ENCODE results near the gene LARP1B.
"Not testable (repeated sequence)": the region's sequence is repeated elsewhere in the genome, so short reads cannot be mapped to it uniquely, and the experiment has no call there.

Gene LARP1B

DNA sequence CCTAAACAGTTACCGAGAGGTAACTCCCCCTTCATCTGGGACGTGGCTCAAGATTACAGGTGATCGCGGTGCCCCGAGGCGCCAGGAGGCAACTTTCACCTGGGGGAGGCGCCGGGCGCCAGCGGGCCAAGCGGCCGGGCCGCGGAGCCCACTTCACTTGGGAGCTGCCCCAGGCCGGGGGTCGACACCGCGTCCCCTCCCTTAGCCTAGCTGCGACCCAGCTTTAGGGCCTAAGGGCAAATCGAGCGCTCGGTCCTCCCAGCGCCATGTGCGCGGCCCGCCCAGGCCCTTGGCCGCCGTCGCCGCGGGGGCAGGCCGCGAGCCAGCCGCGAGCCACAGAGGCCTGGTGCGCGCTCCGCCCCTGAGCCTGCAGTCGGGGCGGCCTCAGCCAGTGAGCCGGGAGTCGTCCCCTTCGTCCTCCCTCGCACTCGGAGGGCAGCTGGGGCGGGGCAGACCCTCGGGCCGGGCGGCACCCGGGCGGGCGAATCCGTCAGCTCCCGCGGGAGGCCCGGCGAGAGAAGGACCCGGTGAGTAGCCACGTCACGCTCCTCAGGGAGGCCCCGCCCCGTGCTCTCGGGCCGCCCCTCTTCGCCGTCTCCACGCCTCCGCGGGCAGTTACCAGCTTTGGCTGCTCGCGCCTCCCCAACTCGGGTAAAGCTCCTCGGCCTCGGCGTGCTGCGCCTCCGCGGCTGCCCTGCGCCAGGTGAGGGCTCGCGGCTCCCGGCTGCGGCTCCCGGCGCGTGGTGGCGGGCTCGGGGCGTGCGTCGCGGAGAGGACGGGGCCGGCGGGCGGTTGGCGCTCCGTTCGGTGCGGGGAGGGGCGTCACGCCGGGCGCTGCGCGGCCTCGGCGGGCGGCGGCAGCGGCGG, at the start of gene LARP1B:
Gene LARP1B (plus strand): TSS at position 614 of the 867 bp plus-strand sequence. CDS start 13,640 bp downstream, outside the sequence.
- FAIRE-seq: peak; percentile 91

GRCh38 chr4:128025319-128025718, 35.8 kb upstream of the LARP1B start:
- FAIRE-seq: no peak

GRCh38 chr4:128029907-128030306, 31.2 kb upstream of the LARP1B start:
- no peak for FAIRE-seq

GRCh38 chr4:128031756-128032384, 29.2 kb upstream of the LARP1B start:
- FAIRE-seq: no peak

- FAIRE-seq: peak; percentile 30
Measured at GRCh38 chr4:128039568-128039967, 21.5 kb upstream of the LARP1B start.

- FAIRE-seq: not testable (repeated sequence)
Measured at GRCh38 chr4:128047019-128047418, 14.1 kb upstream of the LARP1B start.

GRCh38 chr4:128047514-128047913, 13.6 kb upstream of the LARP1B start:
- not testable (repeated sequence) for FAIRE-seq

DNA sequence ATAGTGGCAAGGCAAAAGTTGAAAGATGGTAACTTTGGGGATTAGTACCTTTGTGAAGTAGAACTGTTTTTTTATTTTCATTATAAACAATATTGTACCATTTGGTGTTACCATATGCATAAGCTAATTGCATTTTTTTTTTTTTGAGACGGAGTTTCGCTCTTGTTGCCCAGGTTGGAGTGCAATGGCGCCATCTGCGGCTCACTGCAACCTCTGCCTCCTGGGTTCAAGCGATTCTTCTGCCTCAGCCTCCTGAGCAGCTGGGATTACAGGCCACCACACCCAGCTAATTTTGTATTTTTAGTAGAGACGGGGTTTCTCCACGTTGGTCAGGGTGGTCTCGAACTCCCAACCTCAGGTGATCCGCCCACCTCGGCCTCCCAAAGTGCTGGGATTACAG, 9.9 kb upstream of the LARP1B start:
- FAIRE-seq: not testable (repeated sequence)

GRCh38 chr4:128054907-128055306, 6.2 kb upstream of the LARP1B start:
- FAIRE-seq: not testable (repeated sequence)

DNA sequence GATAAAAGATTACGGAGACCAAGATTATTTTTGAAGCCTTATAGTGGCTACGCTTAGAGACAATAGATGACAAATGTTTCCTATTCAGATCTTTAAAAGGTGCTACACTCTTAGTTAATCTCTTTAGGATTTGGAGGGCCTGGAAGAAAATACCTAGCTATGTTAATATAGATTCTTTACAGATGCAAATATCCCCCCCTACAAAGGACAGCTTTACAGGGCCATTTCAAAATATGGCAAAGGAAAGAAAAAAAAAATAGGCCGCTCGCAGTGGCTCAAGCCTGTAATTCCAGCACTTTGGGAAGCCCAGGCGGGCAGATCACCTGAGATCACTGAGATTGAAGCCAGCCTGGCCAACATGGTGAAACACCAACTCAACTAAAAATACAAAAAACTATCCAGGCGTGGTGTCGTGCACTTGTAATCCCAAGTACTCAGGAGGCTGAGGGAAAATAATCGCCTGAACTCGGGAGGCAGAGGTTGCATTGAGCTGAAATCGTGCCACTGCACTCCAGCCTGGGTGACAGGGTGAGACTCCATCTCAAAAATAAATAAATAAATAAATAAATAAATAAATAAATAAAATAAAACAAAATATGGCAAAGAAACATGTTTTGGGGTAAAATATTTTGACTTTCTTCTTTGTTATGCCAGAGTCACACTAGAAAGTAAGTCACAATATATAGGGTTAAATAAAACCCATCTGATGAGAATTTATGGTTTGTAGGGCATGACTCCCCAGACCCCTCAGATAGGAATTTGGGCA, 5.5 kb upstream of the LARP1B start:
- FAIRE-seq: not testable (repeated sequence)

DNA sequence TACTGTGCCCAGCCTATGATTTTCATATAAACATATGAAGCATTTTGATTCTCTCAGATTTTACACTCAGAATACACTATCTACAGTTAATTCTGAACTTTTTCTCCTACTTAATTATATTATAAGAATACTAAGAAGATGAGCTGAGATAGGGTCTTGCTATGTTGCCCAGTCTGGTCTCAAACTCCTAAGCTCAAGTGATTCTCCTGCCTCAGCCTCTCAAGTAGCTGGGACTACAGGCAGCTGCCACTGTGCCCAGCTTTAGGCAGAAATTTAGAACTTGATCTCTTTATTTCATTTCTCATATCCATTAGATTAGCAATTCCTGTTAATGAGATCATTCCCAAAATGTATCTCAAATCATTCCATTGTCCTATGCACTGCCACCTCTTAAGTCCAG, 4.7 kb upstream of the LARP1B start:
- FAIRE-seq: no peak

GRCh38 chr4:128060121-128060698, 902 bp upstream of the LARP1B start:
- no peak for FAIRE-seq

DNA sequence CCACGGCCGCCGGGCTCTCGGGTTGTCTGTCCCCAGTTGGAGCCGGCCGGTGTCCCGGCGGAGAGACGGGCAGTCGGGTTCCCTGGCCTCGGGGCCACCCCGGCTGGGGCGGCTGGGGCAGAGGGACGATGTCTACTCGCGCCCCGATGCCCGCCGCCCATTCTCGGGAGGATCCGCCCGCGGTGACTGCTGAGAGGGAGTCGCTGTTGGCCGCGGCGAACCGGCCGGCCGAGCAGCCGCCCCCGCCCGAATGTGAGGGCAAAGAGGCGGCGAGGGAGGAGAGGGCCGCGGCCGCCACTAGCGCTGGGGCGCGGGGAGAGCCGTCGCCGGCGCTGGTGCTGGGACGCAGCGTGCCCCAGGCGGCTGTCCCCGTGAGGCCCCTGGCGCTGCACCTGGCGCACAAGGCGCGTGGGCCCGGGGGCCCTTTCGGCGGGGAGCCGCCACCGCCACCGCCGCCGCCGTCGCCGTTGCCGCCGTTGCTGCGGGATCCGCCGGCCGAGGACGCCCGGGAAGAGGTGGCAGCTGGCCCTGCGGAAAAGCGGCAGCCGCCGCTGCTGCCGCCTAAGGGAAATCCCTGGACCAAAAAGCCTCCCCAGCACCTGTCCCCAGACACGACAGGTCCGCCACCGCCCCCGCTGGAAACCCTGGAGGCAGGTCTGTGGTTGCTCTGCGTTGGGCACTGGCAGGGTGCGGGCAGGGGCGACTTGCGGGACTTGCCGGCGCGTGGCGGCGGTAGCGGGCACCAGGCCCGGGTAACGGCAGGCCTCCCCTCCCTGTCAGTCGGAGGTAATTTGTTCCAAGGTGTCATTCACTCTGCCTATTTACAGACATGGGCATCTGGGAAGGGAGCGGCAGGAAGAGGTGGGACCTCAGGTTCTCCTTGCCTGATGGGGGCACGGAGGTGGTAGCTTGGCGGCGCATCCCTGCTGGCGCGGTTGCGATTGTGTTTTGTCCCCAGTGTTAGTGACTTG, 739 bp downstream of the LARP1B start:
- FAIRE-seq: no peak

DNA sequence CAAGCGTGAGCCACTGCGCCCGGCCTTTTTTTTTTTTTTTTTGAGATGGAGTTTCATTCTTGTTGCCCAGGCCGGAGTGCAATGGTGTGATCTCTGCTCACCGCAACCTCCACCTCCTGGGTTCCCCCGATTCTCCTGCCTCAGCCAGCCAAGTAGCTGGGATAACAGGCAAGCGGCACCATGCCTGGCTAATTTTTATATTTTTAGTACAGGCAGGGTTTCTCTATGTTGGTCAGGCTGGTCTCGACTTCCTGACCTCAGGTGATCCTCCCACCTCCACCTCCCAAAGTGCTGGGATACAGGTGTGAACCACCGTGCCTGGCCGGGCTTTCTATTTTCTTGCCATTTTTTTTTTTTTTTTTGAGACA, 5.3 kb downstream of the LARP1B start:
- not testable (repeated sequence) for FAIRE-seq

- FAIRE-seq: no peak
Measured at GRCh38 chr4:128068918-128069317, 7.8 kb downstream of the LARP1B start.

DNA sequence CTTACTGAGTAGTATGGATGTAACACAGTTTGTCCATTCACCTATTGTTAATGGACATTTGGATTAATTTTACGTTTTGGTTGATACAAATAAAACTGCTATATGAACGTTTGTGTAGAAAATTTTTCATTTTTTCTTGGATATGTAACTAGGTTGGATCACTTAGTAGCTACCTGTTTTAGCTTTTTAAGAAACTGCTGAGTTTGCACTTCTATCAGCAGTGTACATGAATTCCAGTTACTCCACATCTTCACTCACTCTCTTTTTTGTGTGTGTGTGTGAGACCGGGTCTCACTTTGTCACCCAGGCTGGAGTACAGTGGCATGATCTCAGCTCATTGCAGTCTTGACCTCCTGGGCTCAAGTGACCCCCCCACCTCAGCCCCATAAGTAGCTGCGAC, 15.4 kb downstream of the LARP1B start:
- FAIRE-seq: no peak

GRCh38 chr4:128095293-128095692, 34.2 kb downstream of the LARP1B start:
- not testable (repeated sequence) for FAIRE-seq

DNA sequence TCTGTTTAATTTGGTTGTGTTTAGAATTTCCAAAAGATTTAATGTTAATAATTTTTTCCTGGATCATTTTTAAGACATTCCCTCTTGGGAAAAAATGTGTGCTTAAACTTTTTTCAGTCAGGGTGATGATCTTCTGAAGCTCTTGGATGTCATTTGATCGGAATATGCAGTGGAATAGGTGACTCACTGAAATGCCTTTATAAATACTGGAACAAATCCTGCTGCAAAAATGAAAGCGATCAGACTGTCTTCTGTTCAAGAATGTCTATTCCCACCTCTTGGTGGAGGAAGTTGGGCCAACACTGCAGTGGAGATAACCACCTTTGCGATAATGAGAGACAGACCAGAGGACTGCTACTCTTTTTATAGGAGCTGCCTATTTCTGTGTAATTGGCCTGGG, 46.7 kb downstream of the LARP1B start:
- no peak for FAIRE-seq

DNA sequence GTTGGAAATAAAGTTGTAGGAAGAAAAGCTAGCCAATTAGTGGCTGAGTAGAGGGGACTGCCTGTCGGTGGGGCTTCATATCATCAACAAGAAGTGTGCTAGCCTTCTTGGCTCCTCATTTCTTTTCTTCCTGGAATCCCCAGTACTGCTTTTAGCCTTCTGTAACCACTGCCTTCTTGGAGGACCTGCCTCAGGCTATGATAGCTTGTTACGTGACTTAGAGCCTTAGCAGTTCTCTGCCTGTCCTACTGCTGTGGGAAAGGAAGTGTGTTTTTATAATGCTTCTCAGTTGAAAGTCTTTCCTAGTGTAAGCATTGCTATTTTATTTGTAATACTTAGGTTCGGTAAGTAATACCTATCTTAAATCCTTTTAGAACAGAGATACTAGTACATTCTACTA, 61.9 kb downstream of the LARP1B start:
- no peak for FAIRE-seq

GRCh38 chr4:128130621-128131020, 69.5 kb downstream of the LARP1B start:
- FAIRE-seq: no peak

DNA sequence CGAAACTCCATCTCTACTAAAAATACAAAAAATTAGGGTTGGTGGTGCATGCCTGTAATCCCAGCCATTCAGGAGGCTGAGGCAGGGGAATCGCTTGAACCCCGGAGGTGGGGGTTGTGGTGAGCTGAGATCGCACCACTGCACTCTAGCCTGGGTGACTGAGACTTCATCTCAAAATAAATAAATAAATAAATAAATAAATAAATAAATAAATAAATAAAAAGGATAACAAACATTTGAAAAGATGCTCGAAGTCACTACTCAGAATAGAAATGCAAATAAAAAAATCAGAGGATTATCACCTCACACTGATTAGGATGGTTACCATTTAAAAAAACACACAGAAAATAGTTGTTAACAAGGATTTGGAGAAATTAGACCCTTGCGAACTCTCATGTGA, 73.8 kb downstream of the LARP1B start:
- FAIRE-seq: no peak

DNA sequence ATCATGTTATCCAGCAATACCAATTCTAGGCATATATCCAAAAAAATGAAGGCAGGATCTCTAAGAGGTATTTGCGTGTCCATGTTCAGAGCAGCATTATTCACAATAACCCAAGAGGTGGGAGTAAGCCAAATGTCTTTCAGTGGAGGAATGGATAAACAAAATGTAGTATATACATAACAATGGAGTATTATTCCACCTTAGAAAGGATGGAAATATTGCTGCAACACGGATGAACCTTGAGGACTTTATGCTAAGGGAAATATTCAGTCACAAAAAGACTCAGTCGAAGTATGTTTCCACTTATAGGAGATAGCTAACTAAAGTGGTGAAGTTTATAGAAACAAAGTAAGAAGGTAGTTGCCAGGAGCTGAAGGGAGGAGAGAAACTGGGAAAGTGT, 74.3 kb downstream of the LARP1B start:
- FAIRE-seq: no peak
